22Rv1 (cell line): ENCODE data around the gene SULF2.

Source experiments
- H3K27ac ChIP-seq: fragments of 450-650 bp; 2 replicates; pipeline ENCODE4 v1.5.1; 2017
- CTCF ChIP-seq: fragments of 450-650 bp; IDR thresholded peaks from 2 replicates; pipeline ENCODE4 v1.5.1; 2017; ENCODE audit warnings: mild to moderate bottlenecking
- ZFX ChIP-seq: fragments of 450-650 bp; IDR thresholded peaks from 2 replicates; pipeline ENCODE4 v1.6.1; 2017; ENCODE audit warnings: antibody characterized with exemption, borderline replicate concordance

The SULF2 gene

GRCh38 chr20:47754388-47754715 is 30.9 kb downstream of the SULF2 start:
- no peak overlapping the region for H3K27ac ChIP-seq
- TF ChIP-seq CTCF (no peak), ZFX (no peak)

- TF ChIP-seq CTCF, result no peak
- H3K27ac ChIP-seq, result no peak overlapping the region
Observed at GRCh38 chr20:47753576-47754387, 31.5 kb downstream of the SULF2 start.

GRCh38 chr20:47751449-47751848 is 33.8 kb downstream of the SULF2 start:
- H3K27ac ChIP-seq, result no peak overlapping the region
- TF ChIP-seq ZFX (no peak), CTCF (no peak)

- TF ChIP-seq CTCF, result no peak
- TF ChIP-seq ZFX, result no peak
- H3K27ac ChIP-seq, result no peak overlapping the region
Observed at GRCh38 chr20:47749339-47749738, 35.9 kb downstream of the SULF2 start.

- TF ChIP-seq CTCF, result no peak
- TF ChIP-seq ZFX, result no peak
- H3K27ac ChIP-seq, result no peak overlapping the region
Observed at GRCh38 chr20:47748823-47749222, 36.5 kb downstream of the SULF2 start.

- no peak overlapping the region for H3K27ac ChIP-seq
- TF ChIP-seq ZFX (no peak), CTCF (no peak)
Observed at GRCh38 chr20:47748069-47748468, 37.2 kb downstream of the SULF2 start.

GRCh38 chr20:47747669-47748031 is 37.6 kb downstream of the SULF2 start:
- H3K27ac ChIP-seq, result no peak overlapping the region

More at GRCh38 chr20:47747669-47748031, 37.6 kb downstream of the SULF2 start:
- no peak for TF ChIP-seq CTCF
